Panc1 (cell line): Measurements from ENCODE around the gene DKK2. TPM values are rescaled to one million over a fixed set of nuclear protein-coding genes. Genes with fewer than 3 reads are reported as not detected.

ENCODE experiments used
- ATAC-seq: fragments of 200-7000 bp; cut with Tn5 transposase; 2 replicates; pipeline ENCODE4 v1.9.1; 2020; ENCODE audit warnings: mild to moderate bottlenecking, moderate library complexity
- BruUV-seq: library from RNA; stranded (reverse); fragments of 400-500 nt; replicated peaks from 2 replicates; lab custom pipeline; 2021; lab: Mats Ljungman, UMichigan
- CTCF ChIA-PET: fragments of 300-600 bp; sonication (Branson Sonifier 250); formaldehyde crosslinking; loops from one replicate; lab custom pipeline; 2022; ENCODE audit warnings: antibody characterized with exemption; lab: Charles Lee
- POLR2A ChIA-PET: fragments of 300-600 bp; sonication (Branson Sonifier 250); formaldehyde crosslinking; loops from one replicate; lab custom pipeline; 2022; ENCODE audit warnings: antibody characterized with exemption; lab: Charles Lee
- DNase-seq: peaks from one replicate; pipeline ENCODE4 v3.0.0-alpha.2; 2010; ENCODE audit warnings: low read depth, low spot score
- H3K27ac ChIP-seq: 2 replicates; pipeline ENCODE4 v1.5.1; 2011; ENCODE audit warnings: mild to moderate bottlenecking, low read length, inconsistent platforms
- H3K27me3 ChIP-seq: fragments of 200-500 bp; sonication (Bioruptor generic); 2 replicates; pipeline ENCODE4 v1.6.0; 2014; ENCODE audit warnings: low read length, inconsistent platforms; ENCODE audit not compliant: control insufficient read depth, insufficient read depth
- H3K36me3 ChIP-seq: fragments of 200-500 bp; sonication (Bioruptor generic); 2 replicates; pipeline ENCODE4 v1.5.1; 2014; ENCODE audit warnings: inconsistent platforms, mild to moderate bottlenecking, low read length, moderate library complexity; ENCODE audit not compliant: control insufficient read depth, insufficient read depth
- H3K4me1 ChIP-seq: 2 replicates; pipeline ENCODE4 v1.5.1; 2011; ENCODE audit warnings: inconsistent platforms, mild to moderate bottlenecking, low read length, moderate library complexity; ENCODE audit not compliant: control insufficient read depth, insufficient read depth
- H3K4me3 ChIP-seq, 2 experiments: 2 replicates each; pipeline ENCODE4 v1.5.1; 2011 to 2012; ENCODE audit warnings: low read depth in 2 of 2, low read length in 2 of 2, mild to moderate bottlenecking in 2 of 2, inconsistent platforms in 1 of 2, moderate library complexity in 1 of 2
- H3K9me3 ChIP-seq: fragments of 200-500 bp; sonication (Bioruptor generic); 2 replicates; pipeline ENCODE4 v1.5.1; 2014; ENCODE audit warnings: low read depth, mild to moderate bottlenecking, inconsistent platforms, low read length, moderate library complexity; ENCODE audit not compliant: control insufficient read depth, insufficient read depth
- CTCF ChIP-seq: fragments of 450-650 bp; IDR thresholded peaks from 2 replicates; pipeline ENCODE4 v1.5.1; 2017; ENCODE audit warnings: mild to moderate bottlenecking
- POLR2AphosphoS5 ChIP-seq: IDR thresholded peaks from 2 replicates; pipeline ENCODE4 v1.6.1; 2012; ENCODE audit warnings: mild to moderate bottlenecking, low read depth, low read length, moderate library complexity
- SIN3A ChIP-seq: IDR thresholded peaks from 2 replicates; pipeline ENCODE4 v1.6.1; 2012; ENCODE audit warnings: low read depth, mild to moderate bottlenecking, low read length, moderate library complexity, borderline replicate concordance; ENCODE audit not compliant: insufficient read depth
- TCF7L2 ChIP-seq: IDR thresholded peaks from 2 replicates; pipeline ENCODE4 v1.6.1; 2011; ENCODE audit warnings: mild to moderate bottlenecking, low read depth, low read length, inconsistent platforms
- in situ Hi-C: cut with HindIII; loops from 2 replicates; pipeline ENCODE4 v1.10.0; 2016; ENCODE audit warnings: low sequenced_read_pairs, low pct_unique_long_range_greater_than_20kb
- intact Hi-C: fragments of 100-400 bp; cut with micrococcal nuclease; formaldehyde crosslinking; loops from one replicate; pipeline ENCODE4 v1.10.0; 2022; ENCODE audit not compliant: unreplicated experiment
- total RNA-seq: library from RNA; stranded (reverse); gene quantifications from one replicate; pipeline ENCODE4 v1.2.1, GENCODE V29; 2021; ENCODE audit not compliant: unreplicated experiment
- TF ChIP-seq, protein P1 (sequence below), 2 experiments: IDR thresholded peaks; 2 replicates each; pipeline ENCODE4 v1.6.1; 2011 to 2012; ENCODE audit warnings: low read depth in 2 of 2, control low read depth in 1 of 2, low read length in 1 of 2, mild to moderate bottlenecking in 1 of 2, moderate library complexity in 1 of 2; ENCODE audit not compliant: insufficient read depth in 1 of 2

Gene DKK2
- total RNA-seq, 1 experiment from 2014 or later, result not detected

DNA sequence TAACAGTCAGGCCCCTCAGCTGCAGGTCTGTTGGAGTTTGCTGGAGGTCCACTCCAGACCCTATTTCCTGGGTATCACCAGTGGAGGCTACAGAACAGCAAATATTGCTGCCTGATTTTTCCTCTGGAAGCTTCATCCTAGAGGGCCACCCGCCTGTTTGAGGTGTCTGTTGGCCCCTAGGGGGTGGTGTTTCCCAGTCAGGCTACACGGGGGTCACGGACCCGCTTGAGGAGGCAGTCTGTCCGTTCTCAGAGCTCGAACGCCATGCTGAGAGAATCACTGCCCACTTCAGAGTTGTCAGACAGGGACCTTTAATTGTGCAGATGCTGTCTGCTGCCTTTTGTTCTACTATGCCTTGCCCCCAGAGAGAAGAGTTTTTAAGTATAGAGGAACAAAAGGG, 160.8 kb downstream of the DKK2 start:
- ATAC-seq (no peak), DNase-seq (no peak)
- Histone ChIP-seq H3K36me3 (no peaks in the 10 kb centered on the region), H3K27me3 (no peaks in the 10 kb centered on the region), H3K9me3 (no peaks in the 10 kb centered on the region), H3K27ac (no peak overlapping the region), H3K4me1 (no peaks in the 10 kb centered on the region), H3K4me3 (no peak overlapping the region)
- CTCF ChIA-PET, result no interaction called here
- in situ Hi-C loops, result no loop called here
- BruUV-seq, result no TSS peak
- intact Hi-C loops, result no loop called here
- POLR2A ChIA-PET, result no interaction called here
- TF ChIP-seq TCF7L2, result no peak
- no peak for TF ChIP-seq SIN3A
- TF ChIP-seq POLR2AphosphoS5, result no peak
- no peak for TF ChIP-seq CTCF
- TF ChIP-seq, protein P1, sequence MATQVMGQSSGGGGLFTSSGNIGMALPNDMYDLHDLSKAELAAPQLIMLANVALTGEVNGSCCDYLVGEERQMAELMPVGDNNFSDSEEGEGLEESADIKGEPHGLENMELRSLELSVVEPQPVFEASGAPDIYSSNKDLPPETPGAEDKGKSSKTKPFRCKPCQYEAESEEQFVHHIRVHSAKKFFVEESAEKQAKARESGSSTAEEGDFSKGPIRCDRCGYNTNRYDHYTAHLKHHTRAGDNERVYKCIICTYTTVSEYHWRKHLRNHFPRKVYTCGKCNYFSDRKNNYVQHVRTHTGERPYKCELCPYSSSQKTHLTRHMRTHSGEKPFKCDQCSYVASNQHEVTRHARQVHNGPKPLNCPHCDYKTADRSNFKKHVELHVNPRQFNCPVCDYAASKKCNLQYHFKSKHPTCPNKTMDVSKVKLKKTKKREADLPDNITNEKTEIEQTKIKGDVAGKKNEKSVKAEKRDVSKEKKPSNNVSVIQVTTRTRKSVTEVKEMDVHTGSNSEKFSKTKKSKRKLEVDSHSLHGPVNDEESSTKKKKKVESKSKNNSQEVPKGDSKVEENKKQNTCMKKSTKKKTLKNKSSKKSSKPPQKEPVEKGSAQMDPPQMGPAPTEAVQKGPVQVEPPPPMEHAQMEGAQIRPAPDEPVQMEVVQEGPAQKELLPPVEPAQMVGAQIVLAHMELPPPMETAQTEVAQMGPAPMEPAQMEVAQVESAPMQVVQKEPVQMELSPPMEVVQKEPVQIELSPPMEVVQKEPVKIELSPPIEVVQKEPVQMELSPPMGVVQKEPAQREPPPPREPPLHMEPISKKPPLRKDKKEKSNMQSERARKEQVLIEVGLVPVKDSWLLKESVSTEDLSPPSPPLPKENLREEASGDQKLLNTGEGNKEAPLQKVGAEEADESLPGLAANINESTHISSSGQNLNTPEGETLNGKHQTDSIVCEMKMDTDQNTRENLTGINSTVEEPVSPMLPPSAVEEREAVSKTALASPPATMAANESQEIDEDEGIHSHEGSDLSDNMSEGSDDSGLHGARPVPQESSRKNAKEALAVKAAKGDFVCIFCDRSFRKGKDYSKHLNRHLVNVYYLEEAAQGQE (IDR thresholded peaks at IDR 0.05; ENCODE audit: insufficient read depth in 1 of 2, low read depth in 2 of 2, low read length in 1 of 2), result no peak
